Measurements from ENCODE around the gene ESPL1. TPM values are rescaled to one million over a fixed set of nuclear protein-coding genes. Genes with fewer than 3 reads are reported as not detected.
A peak's percentile ranks its signal among the peaks of the same experiment; 100 is the strongest.

The ESPL1 gene
- total RNA-seq, 2 donors from 2014 or later, result 80.1 to 92.1 TPM

DNA sequence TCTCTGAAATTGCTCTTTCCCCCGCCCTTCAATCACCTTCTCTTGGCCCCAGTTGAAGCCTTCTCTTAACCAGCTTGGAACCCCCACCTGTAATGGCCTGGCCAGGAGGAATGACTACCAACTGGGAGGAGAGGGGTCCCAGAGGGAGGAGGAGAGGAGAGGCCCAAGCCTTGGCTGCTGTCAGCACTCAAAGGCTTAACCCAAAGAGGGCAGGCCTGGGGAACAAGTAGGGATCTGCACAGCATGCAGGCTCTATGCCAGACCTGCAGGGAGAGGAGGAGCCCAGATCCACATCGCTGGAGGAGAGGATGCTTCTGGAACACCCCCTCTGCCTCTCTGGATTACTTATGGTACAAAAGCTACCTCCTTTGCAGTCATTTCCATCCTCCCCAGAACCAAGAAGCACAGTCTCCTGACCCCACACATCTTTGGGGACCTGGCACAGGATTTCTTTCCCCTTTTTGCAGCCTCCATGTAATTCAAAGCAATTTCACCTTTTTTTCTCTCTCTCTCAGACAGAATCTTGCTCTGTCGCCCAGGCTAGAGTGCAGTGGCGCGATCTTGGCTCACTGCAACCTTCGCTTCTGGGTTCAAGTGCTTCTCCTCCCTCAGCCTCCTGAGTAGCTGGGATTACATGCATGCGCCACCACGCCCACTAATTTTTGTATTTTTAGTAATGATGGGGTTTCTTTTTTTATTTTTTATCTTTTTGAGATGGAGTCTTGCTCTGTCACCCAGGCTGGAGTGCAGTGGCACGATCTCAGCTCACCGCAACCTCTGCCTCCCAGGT, 42.3 kb upstream of the ESPL1 start:
- no peak for ATAC-seq (replicated peaks)
- H3K4me3 Mint-ChIP-seq, result peak overlapping the region; percentile 98
- peaks cover 31% of the 10 kb centered on the region for H3K36me3 Mint-ChIP-seq (ENCODE audit: low read depth)
- H3K4me1 Mint-ChIP-seq, result peaks cover 58% of the 10 kb centered on the region
- H3K27ac Mint-ChIP-seq, result peak overlapping the region; percentile 56
- no peaks in the 10 kb centered on the region for H3K9me3 Mint-ChIP-seq
- no peaks in the 10 kb centered on the region for H3K27me3 Mint-ChIP-seq

DNA sequence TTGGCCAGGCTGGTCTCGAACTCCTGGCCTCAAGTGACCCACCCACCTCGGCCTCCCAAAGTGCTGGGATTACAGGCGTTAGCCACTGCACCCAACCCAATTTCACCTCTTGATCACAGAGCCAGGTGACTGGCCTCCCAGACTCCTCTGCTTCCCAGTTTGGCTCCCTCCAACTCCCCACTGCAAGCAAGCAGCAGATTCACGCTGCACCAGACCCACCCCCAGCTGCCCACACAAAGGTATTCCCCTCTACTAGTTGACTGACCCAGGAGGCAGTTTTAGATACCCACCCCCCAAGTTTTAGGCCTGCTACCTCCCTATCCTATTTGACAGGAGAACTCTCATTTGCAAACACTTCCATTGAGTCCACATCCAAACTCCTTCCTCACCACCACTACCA, 41.3 kb upstream of the ESPL1 start:
- no peak for ATAC-seq (replicated peaks)
- H3K36me3 Mint-ChIP-seq (ENCODE audit: low read depth), result peaks cover 35% of the 10 kb centered on the region

GRCh38 chr12:53227341-53227740, 40.8 kb upstream of the ESPL1 start:
- Mint-ChIP-seq H3K4me3 (peak overlapping the region; percentile 86), H3K4me1 (peaks cover 58% of the 10 kb centered on the region), H3K36me3 (ENCODE audit: low read depth) (peaks cover 35% of the 10 kb centered on the region), H3K27ac (peak overlapping the region; percentile 32), H3K27me3 (no peaks in the 10 kb centered on the region), H3K9me3 (no peaks in the 10 kb centered on the region)
- ATAC-seq (replicated peaks), result no peak

More for the DNA sequence above, 41.3 kb upstream of the ESPL1 start:
- Mint-ChIP-seq H3K27me3 (no peaks in the 10 kb centered on the region), H3K9me3 (no peaks in the 10 kb centered on the region), H3K4me3 (peak overlapping the region; percentile 86), H3K27ac (peak overlapping the region; percentile 32), H3K4me1 (peaks cover 58% of the 10 kb centered on the region)

- H3K4me1 Mint-ChIP-seq, result peaks cover 59% of the 10 kb centered on the region
- H3K27me3 Mint-ChIP-seq, result no peaks in the 10 kb centered on the region
- H3K9me3 Mint-ChIP-seq, result no peaks in the 10 kb centered on the region
- H3K27ac Mint-ChIP-seq, result peak overlapping the region; percentile 73
- peak; percentile 8 for ATAC-seq (replicated peaks)
- peaks cover 35% of the 10 kb centered on the region for H3K36me3 Mint-ChIP-seq (ENCODE audit: low read depth)
- H3K4me3 Mint-ChIP-seq, result peak overlapping the region; percentile 86
Measured at GRCh38 chr12:53227836-53228235, 40.3 kb upstream of the ESPL1 start.

DNA sequence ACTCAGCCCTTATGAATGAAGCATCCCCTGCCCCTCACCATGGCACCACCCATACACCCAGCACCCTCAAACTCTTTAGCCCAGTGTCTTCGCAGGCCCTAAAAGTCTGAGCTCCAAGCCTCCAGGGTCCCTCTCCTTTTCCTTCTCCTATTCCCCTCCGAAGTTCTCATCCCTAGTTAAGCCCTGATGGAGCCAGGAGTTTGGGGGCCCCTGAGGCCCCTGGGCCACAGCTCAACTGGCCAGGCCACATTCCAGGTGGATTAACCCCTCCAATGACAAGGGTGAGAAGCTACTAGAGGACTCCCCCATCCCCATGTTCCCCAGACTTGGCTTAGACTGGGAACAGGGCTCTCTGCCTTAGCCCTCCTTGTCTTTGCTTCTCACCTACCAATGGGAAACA, 38.6 kb upstream of the ESPL1 start:
- Mint-ChIP-seq H3K9me3 (no peaks in the 10 kb centered on the region), H3K36me3 (ENCODE audit: low read depth) (peaks cover 35% of the 10 kb centered on the region), H3K27me3 (no peaks in the 10 kb centered on the region), H3K27ac (peak overlapping the region; percentile 73), H3K4me1 (peaks cover 55% of the 10 kb centered on the region), H3K4me3 (peak overlapping the region; percentile 86)
- no peak for ATAC-seq (replicated peaks)

GRCh38 chr12:53230108-53230845, 37.8 kb upstream of the ESPL1 start:
- H3K9me3 Mint-ChIP-seq, result no peaks in the 10 kb centered on the region
- H3K4me3 Mint-ChIP-seq, result peak overlapping the region; percentile 86
- peak overlapping the region; percentile 73 for H3K27ac Mint-ChIP-seq

DNA sequence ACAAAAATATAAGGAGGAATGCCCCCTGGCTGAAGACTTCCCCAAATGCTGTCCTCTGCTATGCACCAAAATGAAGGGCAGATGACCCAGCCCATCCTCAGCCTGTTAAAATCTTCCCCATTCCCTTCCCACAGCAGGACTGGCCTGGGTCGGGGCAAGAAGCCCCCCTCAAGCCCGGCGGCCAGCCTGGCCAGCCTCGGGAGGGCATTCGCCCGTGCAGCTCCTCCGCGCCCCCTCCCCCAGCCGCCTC, 36.5 kb upstream of the ESPL1 start:
- Mint-ChIP-seq H3K4me3 (peak overlapping the region; percentile 86), H3K4me1 (peaks cover 54% of the 10 kb centered on the region), H3K27ac (peak overlapping the region; percentile 65), H3K36me3 (ENCODE audit: low read depth) (peaks cover 34% of the 10 kb centered on the region), H3K27me3 (no peaks in the 10 kb centered on the region), H3K9me3 (no peaks in the 10 kb centered on the region)
- ATAC-seq (replicated peaks), result no peak

More at GRCh38 chr12:53230108-53230845, 37.8 kb upstream of the ESPL1 start:
- H3K36me3 Mint-ChIP-seq (ENCODE audit: low read depth), result peaks cover 35% of the 10 kb centered on the region
- no peaks in the 10 kb centered on the region for H3K27me3 Mint-ChIP-seq
- no peak for ATAC-seq (replicated peaks)
- H3K4me1 Mint-ChIP-seq, result peaks cover 49% of the 10 kb centered on the region

GRCh38 chr12:53231921-53232645, 36.0 kb upstream of the ESPL1 start, which contains the start of gene RARG:
Gene RARG, minus strand, starts transcription at chr12:53232209. Its CDS starts 4,664 bp downstream, at chr12:53227545.
- peak; percentile 79 for ATAC-seq (replicated peaks)
- Mint-ChIP-seq H3K9me3 (no peaks in the 10 kb centered on the region), H3K27me3 (no peaks in the 10 kb centered on the region), H3K4me3 (peak within 1 kb of the TSS; percentile 86), H3K4me1 (peaks cover 55% of the 10 kb centered on the region), H3K36me3 (ENCODE audit: low read depth) (peaks cover 29% of the 10 kb centered on the region), H3K27ac (peak within 1 kb of the TSS; percentile 77)

DNA sequence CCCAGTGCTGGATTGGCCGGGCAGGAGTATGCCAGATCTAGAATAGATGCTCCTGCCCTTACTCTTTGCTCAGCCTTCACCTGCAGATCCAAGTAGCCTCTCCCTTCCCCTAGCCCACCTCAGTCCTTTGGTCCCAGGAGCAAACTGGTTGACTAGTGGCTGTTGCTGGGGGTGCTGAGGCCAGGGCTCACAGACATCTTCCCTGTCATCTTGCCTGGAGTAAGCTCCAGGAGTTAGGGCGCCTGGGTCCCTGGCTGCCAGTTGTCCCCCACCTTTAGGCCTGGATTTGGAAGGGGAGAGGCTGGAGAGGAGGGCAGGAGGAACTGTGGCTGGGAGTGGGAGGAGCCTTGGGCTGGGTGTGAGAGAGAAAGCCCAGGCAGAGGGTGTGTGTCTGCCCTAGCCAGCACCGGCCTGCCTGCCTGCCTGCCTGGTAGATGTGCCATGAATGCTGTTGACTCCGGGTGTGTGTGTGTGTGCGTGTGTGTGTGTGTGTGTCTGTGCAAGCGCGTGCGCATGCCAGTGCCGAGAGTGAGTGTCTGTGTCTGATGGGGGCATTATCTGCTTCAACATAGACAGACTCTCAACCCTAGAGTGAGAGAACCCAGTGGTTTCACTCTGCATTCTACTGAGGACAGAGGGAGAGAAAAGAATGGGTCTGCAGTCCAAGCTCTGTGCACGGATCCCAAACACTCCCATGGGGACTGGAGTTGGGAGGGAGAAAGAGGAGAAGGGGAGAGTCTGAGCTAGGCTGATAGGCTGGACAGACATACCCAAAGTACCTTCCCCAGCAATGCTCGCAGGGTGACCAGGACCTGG, 35.2 kb upstream of the ESPL1 start:
- Mint-ChIP-seq H3K9me3 (no peaks in the 10 kb centered on the region), H3K36me3 (ENCODE audit: low read depth) (peaks cover 23% of the 10 kb centered on the region), H3K27me3 (no peaks in the 10 kb centered on the region), H3K4me1 (peaks cover 55% of the 10 kb centered on the region), H3K27ac (peak overlapping the region; percentile 77), H3K4me3 (peak overlapping the region; percentile 86)
- ATAC-seq (replicated peaks), result peak; percentile 50

DNA sequence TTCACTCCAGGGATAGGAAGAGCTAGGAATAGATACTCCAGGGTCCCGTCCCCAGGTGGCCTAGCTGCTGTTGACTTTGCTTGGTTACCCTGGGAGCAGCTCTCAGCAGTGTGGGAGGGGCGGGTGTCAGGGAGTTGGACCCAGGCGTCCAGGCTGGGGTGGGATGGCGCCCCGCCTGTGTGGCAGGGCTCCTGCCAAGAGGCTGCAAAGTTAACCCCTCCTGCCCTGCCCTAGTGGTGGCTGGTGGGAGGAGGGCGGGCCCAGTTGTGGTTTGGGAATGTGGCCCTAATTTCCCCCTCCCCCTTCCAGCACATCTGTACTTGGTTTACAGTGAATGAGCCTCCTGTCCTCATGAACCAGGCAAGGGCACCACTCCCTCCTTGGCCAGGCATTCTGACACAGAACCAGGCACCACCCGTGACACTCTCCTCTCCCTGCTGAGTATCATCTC, 34.4 kb upstream of the ESPL1 start:
- peak overlapping the region; percentile 77 for H3K27ac Mint-ChIP-seq
- ATAC-seq (replicated peaks), result no peak

GRCh38 chr12:53234271-53234914, 33.7 kb upstream of the ESPL1 start:
- Mint-ChIP-seq H3K4me3 (peak overlapping the region; percentile 86), H3K9me3 (no peaks in the 10 kb centered on the region), H3K27ac (peak overlapping the region; percentile 49), H3K4me1 (peaks cover 43% of the 10 kb centered on the region), H3K36me3 (ENCODE audit: low read depth) (peaks cover 15% of the 10 kb centered on the region), H3K27me3 (no peaks in the 10 kb centered on the region)
- ATAC-seq (replicated peaks), result no peak

More for the DNA sequence above, 34.4 kb upstream of the ESPL1 start:
- no peaks in the 10 kb centered on the region for H3K9me3 Mint-ChIP-seq
- H3K4me3 Mint-ChIP-seq, result peak overlapping the region; percentile 86
- H3K27me3 Mint-ChIP-seq, result no peaks in the 10 kb centered on the region
- peaks cover 16% of the 10 kb centered on the region for H3K36me3 Mint-ChIP-seq (ENCODE audit: low read depth)
- peaks cover 48% of the 10 kb centered on the region for H3K4me1 Mint-ChIP-seq

GRCh38 chr12:53235164-53235563, 32.9 kb upstream of the ESPL1 start:
- H3K4me1 Mint-ChIP-seq, result peaks cover 39% of the 10 kb centered on the region
- H3K9me3 Mint-ChIP-seq, result no peaks in the 10 kb centered on the region
- H3K4me3 Mint-ChIP-seq, result peak overlapping the region; percentile 86
- no peak for ATAC-seq (replicated peaks)
- H3K36me3 Mint-ChIP-seq (ENCODE audit: low read depth), result peaks cover 7% of the 10 kb centered on the region
- H3K27me3 Mint-ChIP-seq, result no peaks in the 10 kb centered on the region
- peak overlapping the region; percentile 94 for H3K27ac Mint-ChIP-seq

GRCh38 chr12:53235742-53236442, 32.2 kb upstream of the ESPL1 start:
- peak; percentile 27 for ATAC-seq (replicated peaks)
- peak overlapping the region; percentile 86 for H3K4me3 Mint-ChIP-seq
- no peaks in the 10 kb centered on the region for H3K9me3 Mint-ChIP-seq
- peak overlapping the region; percentile 94 for H3K27ac Mint-ChIP-seq
- H3K36me3 Mint-ChIP-seq (ENCODE audit: low read depth), result peaks cover 2% of the 10 kb centered on the region
- no peaks in the 10 kb centered on the region for H3K27me3 Mint-ChIP-seq
- H3K4me1 Mint-ChIP-seq, result peaks cover 37% of the 10 kb centered on the region

Measured in activated T-helper 17 cell treated with anti-CD3 and anti-CD28 coated beads, Interleukin-2, amount 50 U/mL, for 72 hours (primary cell).